Stimulated activated CD8-positive, alpha-beta memory T cell treated with anti-CD3 and anti-CD28 coated beads, Interleukin-7, amount 100 ng/mL, for 24 hours (primary cell): ENCODE measurements around the gene ERICH6B.

Experiments
- DNase-seq: peaks from one replicate; pipeline ENCODE4 v3.0.0-alpha.2; 2020; ENCODE audit warnings: low read depth

The ERICH6B gene

DNA sequence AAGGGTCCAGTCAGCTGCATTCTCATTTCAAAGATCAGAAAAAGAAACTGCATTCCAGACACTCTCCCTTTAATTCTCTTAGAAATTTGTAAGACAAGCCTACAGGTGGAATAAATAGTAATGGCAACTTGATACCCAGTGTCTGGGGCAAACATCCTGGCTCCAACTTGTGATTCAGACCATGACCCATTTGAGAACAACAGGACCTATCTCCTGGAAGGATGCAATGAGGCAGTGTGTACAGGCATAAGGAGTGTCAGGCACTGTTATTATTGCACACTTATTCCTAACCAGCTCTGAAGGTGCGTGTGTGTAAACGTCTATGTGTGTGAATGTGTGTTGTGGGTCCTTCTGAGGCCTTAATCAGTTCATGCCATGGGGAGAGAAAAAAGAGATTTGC lies 13.9 kb downstream of the ERICH6B start:
- DNase-seq: no peak

- no peak for DNase-seq
Measured at GRCh38 chr13:45598597-45598996, 16.9 kb downstream of the ERICH6B start.

GRCh38 chr13:45596800-45597475 lies 18.6 kb downstream of the ERICH6B start:
- no peak for DNase-seq

DNA sequence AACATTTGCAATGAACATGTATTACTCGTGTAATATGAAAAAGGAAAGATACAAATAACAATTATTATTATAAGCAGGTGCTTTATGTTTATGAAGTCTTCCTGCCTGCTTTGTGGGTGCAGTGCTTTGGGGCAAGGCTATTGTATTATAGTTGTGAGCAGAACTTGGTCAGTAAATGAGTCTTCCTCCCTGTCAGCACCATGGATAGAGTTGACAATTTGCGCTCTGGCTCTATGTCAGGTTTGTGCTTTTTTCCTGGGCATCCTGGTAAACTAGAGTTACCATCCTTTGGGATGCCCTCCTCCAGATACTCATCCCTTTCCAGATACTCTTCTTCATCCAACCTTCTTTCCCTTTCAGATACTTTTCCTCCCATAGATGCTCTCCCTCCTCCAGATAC lies 19.6 kb downstream of the ERICH6B start:
- DNase-seq: no peak

- no peak for DNase-seq
Measured at GRCh38 chr13:45594764-45595163, 20.8 kb downstream of the ERICH6B start.

- no peak for DNase-seq
Measured at GRCh38 chr13:45594227-45594626, 21.3 kb downstream of the ERICH6B start.

DNA sequence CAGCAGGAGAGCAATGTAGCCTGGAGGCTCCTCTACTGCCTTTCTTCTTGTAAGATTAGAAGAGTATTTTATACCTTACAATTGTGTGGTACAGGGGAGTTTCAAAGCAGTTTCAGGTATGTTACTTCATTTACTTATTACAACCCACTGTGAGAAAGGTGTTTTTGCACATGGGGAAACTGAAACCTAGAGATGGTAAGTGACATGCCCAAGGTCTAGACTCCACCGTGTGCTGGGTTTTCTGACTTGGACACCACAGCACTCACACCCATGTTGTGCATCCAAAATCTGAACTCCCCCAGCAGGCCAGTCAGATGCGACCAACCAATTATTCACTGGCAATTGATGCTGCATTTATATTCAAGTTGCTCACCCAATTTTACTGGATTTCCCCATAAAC lies 22.8 kb downstream of the ERICH6B start:
- DNase-seq: no peak

- DNase-seq: no peak
Measured at GRCh38 chr13:45590066-45590465, 25.5 kb downstream of the ERICH6B start.

- DNase-seq: no peak
Measured at GRCh38 chr13:45587897-45588296, 27.6 kb downstream of the ERICH6B start.

GRCh38 chr13:45584816-45585215 lies 30.7 kb downstream of the ERICH6B start:
- no peak for DNase-seq

DNA sequence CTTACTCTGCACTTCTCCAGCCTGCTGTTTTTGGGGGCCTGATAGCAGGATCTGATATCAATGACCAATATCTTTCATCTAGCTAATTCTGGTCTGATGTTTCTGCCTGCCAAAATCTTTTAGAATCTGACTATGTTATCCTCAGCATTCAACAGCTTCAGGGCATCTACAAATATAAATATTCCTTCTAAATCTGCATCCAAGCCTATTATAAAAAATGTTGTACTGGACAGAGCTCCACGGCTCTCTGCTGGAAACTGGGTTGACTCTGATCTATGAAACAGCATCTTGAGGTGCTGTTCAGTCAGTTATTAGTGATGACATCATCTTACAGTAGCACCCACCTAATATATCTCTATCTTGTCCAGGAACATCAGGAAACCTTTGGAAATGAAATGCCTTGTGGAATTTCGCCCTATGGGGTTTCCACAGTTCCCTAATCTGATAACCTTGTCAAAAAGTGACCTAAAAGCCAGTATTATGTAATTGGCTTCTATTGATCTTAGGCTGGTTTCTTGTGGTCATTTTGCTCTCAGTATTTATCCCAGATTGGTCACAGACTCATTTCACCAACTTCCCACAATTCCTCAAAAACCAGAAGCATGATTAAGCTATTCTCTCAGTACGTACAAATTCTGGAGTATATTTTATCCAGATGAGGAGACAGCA lies 33.0 kb downstream of the ERICH6B start:
- DNase-seq: no peak

DNA sequence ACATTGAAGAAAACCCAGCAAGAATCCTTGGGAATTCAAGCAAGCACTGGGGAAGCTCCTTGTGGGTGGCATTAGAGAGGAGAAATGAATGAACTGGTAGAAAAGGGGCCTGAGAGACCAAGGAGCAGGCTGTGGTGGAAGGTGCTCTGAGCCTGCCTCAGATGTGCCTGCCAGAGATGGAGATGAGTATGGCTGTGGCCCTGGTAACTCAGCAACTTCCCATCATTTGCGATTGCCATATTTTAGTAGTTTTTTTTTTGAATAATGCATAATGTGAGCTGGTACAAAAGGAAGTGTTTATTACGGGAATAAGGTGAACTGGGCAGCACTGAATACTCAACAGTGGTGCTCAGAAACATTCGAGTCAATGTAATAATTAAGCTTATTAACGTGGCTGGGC lies 39.1 kb downstream of the ERICH6B start:
- no peak for DNase-seq

GRCh38 chr13:45575830-45576180 lies 39.7 kb downstream of the ERICH6B start:
- DNase-seq: no peak

DNA sequence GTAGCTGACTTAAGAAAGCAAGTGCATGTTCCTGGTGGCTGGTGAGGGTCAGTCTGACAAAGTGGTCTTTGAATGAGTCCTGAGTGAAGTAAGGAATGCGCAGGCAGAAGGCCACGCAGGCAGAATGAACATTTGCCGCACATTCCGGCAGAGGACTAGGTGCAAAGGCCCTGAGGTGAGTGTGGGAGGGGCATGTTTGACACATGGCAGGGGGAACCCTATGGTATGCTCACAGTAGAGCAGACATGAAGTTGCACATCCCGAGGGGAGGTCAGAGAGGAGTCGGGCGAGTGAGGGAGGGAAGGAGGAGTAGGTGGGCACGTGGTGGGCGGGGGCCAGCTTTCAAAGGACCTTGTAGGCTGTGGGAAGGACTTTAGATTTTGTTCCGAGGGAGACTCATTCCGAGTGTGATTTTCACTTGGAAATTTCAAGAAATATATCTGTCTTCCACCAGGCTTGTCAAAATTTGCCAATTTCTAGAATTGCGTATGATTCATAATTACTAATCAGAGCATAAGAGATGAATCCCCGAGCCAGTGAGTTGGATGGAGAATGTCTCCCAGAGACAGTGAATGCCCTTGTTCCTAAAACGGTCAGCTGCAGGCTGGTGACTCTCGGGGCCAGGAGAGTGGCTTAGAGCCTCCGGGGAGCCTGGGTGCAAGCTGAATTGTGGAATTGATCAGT lies 40.3 kb downstream of the ERICH6B start:
- no peak for DNase-seq

DNA sequence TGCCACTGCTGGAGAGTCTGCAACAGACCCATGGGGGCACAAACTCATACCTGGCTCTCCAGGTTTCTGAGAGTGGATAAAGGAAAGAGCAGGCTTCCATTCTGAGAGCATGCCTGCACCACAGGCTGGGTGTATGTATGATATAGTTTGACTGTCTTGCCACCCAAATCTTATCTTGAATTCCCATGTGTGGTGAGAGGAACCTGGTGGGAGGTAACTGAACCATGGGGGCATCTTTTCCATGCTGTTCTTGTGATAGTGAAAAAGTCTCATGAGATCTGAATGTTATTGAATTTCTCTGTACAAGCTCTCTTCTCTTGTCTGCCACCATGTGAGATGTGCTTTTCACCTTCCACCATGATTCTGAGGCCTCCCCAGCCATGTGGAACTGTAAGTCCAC lies 50.2 kb downstream of the ERICH6B start:
- DNase-seq: no peak

DNA sequence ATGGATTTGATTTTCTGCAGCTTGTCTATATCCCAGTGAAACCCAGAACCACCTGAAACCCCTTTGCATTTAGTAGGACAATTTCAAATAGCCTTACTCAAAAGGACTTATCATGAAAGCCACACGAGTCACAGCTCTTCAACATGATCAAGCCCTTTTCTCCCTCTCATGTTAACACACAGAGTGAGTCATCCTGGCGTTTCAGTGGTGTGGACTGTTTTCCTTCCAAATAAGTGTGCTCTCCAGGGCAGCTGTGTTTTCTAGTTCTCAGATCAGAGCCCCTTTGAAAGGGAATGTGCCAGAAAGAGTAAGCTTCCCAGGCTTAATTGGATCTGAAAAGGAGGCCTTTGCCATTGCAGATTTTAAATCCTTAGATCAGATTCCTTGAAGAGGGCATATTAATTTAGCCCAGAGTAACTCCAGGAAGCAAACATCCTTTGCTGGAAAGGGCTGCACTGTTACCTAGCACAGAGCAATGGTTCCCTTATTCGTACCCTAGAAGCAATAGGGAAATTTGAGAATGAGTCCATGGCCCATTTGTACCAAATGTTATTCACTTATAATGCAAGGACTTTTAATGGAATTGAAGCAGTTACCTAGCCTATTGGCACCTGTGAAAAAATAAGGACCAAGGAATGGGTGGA lies 51.3 kb downstream of the ERICH6B start:
- no peak for DNase-seq

- no peak for DNase-seq
Measured at GRCh38 chr13:45554604-45555109, 60.9 kb downstream of the ERICH6B start.

DNA sequence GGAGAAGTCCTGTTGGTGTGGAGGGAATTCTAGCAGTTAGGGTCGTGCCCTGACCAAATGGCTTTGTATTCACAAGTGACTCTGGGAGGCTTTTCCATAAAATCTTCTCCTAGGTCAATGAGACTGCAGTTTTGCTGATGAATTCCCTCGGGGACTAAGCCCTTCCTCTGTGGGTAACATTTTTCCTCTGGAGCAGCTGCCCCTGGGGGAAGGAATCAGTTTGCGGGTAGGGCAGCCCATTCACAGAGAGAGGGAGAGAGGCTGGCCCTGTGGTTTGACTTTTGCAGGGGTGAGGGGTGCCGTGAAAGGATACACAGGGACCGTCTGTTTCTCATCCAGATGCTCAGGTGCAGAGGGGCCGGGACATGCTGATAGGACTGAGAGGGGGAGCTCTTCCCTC lies 67.3 kb downstream of the ERICH6B start:
- DNase-seq: no peak

DNA sequence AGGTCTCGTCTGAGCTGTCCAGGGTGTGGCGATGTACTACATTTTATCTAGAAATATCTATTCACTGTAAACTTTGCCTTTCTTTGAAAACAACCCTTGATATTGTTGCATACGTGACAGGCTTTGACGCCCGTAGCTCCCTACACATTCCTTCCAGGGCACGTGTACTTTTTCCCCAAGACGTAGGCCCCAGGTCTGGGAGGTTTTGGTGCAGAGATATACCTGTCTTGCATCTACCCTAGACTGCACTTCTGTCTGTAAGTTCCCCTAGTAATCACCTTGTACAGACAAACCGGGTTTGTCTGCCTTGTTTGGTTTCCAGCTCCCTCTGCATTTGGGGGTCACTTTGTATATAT lies 69.2 kb downstream of the ERICH6B start:
- no peak for DNase-seq

DNA sequence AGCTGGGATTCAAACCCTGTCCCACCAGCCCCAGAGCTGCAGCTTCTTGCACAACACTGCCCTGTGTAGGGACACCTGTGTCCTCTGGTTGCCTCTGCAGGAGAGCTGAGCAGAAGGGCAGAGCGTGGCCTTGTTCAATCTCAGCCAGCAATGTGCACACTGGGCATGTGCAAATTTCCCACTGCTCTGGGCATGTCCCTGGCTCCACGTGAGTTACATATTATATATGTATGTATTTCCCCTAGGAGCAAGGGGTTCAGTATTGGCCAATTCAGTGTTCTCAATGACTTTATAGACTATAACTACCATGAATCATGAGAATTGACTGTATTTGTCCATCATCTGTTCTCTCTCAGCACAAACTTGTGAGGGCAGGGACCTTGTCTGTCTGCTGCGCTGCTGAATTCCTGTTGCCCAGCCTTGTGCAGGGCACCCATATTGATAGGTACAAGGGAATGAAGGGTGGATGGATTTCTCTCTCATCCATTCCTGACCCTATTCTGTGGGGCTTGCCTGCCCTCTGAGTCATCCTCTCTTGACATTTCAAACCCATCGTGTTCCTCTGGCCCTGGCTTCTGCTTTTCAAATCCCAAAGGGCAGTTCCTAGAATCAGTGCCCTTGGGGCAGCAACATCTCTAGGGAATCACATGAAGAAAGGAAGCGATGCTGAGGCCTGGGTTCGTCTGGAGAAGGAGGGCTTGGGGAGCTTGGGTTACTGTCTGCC lies 69.7 kb downstream of the ERICH6B start:
- no peak for DNase-seq

- DNase-seq: no peak
Measured at GRCh38 chr13:45544520-45544919, 71.0 kb downstream of the ERICH6B start.

GRCh38 chr13:45542878-45543277 lies 72.7 kb downstream of the ERICH6B start:
- DNase-seq: no peak
